ENCODE results near the gene APOBR.
"Not testable (repeated sequence)": the region's sequence is repeated elsewhere in the genome, so short reads cannot be mapped to it uniquely, and the experiment has no call there.

Gene APOBR, protein sequence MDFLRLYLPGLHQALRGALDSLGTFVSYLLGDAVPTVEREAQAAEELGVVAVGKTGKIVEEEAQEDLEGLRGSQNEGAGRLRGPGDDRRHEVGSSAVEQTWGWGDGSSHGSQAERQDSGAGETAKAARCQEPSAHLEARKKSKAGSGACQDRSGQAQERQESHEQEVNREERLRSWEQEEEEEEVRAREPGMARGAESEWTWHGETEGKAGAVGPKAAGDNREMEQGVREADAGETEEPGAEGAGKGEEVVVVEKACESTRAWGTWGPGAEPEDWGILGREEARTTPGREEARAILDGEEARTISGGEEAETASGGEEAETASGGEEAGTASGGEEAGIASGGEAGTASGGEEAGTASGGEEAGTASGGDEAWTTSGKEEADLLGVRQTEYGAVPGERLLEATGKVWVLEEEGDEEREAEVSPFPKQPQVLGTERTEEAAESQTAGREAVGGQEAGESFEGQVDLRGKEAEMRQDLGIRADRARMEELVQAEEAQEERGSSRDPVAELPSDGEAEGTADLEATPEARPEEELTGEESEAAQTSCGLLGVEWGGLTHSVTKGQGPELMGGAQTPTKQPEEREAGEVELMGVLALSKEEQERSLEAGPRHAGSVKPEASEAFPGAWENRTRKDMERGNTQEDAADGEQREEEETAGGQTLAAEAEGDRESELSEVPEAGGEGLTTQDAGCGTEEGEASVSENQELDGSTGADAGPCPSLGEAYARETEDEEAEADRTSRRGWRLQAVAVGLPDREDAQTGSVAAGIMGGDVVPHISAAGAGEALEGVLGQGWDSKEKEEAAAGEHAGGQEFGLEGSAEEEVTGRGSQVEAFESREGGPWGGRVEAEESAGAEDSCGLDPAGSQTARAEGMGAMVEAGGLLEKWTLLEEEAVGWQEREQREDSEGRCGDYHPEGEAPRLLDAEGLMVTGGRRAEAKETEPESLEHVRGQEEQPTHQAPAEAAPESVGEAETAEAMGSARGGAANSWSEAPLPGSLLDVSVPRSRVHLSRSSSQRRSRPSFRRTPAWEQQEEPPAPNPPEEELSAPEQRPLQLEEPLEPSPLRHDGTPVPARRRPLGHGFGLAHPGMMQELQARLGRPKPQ

GRCh38 chr16:28494121-28494851 is at the start of gene APOBR:
TSS of gene APOBR (plus strand) at chr16:28494643. CDS start at chr16:28494682, 39 bp downstream.
- no peak for DNase-seq (ENCODE audit: low spot score)

DNA sequence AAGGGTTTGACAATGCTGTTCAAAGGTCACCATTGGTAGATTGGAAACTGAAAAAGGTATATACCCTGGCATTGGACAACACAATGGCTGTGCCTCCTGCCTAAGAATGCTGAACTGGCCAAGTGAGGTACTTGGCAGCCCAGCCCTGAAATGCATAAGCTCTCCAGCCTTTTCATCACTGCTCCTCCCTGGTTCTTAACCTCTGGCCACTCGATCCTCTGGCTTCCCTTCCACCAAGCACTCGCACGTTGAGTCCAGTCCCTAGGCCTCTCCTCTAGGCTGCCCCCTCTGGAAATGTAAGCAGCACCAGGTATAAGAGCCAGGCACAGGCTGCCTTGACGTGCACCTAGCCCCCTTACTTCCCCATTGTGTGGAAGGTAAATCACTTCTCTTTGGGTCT is 48.1 kb upstream of the APOBR start:
- DNase-seq (ENCODE audit: low spot score), result not testable (repeated sequence)

DNA sequence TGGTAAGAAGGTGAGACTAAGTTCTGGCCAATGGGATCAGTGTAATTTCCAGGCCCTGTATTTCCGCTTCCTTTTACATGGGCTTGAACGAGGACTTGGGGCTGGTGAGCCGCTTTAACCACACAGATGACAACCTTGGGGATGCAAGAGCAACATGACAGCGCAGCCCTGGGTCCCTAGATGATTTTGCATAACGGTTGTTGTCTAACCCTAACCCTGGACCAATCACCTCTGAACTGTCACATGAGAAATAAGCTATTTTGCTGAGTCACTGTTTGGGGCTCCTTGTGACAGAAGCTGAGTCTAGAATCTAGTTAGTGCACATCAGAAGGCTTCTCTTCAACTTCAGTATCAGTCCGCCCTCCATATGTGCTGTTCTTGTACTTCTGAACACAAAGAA is 47.4 kb upstream of the APOBR start:
- not testable (repeated sequence) for DNase-seq (ENCODE audit: low spot score)

DNA sequence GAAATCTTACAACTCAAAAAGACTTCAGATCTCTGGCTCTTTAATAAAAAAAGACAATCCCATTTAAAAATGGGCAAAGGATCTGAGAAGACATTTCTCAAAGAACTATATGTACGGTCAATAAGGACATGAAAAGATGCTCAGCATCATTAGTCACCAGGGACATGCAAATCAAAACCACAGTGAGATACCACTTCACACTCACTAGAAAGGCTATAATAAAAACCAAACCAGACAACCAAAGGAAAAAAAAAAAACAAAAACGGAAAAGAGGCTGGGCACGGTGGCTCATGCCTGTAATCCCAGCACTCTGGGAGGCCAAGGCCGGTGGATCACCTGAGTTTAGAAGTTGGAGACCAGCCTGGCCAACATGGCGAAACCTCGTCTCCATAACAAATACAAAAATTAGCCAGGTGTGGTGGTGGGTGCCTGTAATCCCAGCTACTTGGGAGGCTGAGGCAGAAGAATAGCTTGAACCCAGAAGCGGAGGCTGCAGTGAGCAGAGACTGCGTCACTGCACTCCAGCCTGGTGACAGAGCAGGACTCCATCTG is 20.7 kb upstream of the APOBR start:
- no peak for DNase-seq (ENCODE audit: low spot score)

- DNase-seq (ENCODE audit: low spot score), result no peak
These were observed 19.2 kb upstream of the APOBR start for GRCh38 chr16:28475221-28475620.

- no peak for DNase-seq (ENCODE audit: low spot score)
These were observed 17.0 kb upstream of the APOBR start for GRCh38 chr16:28477311-28477920.

- no peak for DNase-seq (ENCODE audit: low spot score)
These were observed 15.8 kb upstream of the APOBR start for GRCh38 chr16:28478506-28479180.

- no peak for DNase-seq (ENCODE audit: low spot score)
These were observed 12.4 kb upstream of the APOBR start for GRCh38 chr16:28482026-28482425.

DNA sequence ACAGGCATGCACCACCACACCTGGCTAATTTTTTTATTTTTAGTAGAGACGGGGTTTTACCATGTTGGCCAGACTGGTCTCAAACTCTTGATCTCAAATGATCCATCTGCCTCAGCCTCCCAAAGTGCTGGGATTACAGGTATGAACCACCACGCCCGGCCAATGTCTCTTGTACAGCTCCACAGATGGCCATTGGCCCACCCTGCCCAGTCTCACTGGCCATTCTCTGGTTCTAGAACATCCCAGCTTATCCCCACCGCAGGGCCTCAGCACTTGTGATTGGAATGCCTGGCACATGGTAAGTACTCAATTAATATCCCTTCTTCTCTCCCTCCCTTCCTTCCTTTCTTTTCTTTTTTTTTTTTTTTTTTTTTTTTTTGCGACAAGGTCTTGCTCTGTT is 11.1 kb upstream of the APOBR start:
- DNase-seq (ENCODE audit: low spot score), result not testable (repeated sequence)

DNA sequence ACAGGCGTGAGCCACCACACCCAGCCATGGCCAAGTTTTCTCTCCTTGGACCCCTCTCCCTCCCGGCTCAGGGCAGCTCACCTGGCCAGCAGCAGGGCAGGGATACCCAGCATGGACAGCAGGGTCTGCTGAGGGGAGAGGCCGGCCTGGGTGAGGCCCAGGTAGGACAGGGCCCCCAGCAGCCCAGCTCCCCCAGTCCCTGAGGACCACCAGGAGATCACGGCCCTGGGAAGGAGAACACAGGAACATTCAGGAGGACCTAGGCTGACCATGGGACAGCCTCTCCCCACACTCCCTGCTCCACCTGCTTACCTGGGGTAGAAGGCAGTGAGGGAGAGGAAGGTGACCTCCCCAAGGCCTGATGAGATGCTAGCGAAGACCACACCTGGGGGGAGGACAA is 8.2 kb upstream of the APOBR start:
- no peak for DNase-seq (ENCODE audit: low spot score)

DNA sequence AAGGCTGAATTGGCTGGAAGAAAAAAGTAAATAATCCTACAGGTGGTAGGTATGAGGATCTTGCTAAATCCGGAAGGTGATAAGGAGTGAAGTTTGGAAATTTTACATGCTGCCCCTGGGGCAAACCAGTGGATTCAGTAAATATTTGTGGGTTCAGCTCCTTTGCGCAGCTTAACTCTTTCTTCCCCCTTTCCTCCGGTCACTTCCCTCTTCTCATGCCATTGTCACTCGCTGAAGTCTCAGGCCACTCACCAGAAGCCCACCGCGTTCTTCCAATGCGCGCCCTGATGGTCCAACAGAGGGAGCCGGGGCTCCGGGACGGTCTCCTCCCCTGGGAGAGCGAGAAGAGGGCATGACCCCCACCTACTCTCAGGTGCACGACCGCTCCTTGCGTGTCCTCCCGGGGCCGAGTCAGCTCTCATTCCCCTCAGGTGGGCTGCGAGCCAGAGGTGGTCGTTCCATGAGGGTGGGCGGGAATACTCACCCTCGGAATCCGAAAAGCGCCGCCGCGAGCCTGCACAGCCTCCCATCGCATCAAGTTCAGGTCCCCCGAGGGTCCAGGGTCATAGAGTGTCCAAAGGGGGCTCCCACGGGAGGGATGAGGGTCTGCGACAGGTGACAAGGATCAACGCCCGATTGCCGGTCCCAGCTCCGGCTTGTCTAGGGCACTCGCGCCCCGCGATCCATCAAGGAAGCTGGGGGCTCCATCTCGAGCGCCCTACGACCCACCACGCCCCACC is 3.0 kb upstream of the APOBR start:
- DNase-seq (ENCODE audit: low spot score), result peak; percentile 67

DNA sequence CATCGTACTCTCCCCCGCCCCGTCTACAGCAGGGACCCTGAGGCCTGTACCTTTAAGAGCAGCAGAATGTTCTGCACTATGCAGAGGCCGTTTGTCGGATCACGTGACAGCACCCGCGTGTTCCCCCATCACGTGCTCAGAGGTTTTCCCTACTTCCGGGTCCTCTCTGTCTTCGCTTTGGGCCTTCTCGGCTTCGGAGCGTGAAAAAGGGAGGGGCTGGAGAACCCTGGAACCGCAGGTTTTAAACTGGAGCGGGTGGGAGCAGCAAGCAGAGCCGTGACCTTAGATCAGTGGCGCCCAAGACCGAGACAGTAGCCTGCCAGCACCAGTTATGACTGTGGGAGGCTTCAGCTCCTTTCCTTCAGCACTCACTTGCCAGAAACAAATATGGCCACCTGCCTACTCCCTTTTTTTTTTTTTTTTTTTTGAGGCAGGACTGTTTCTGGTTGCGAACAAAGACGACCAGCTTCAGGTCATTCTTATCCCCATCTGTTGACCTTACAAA is 2.4 kb upstream of the APOBR start, which contains the start of gene CLN3:
Gene CLN3 (minus strand): TSS at position 105 of the 505 bp plus-strand sequence. CDS start 315 bp downstream, outside the sequence.
- peak; percentile 95 for DNase-seq (ENCODE audit: low spot score)

DNA sequence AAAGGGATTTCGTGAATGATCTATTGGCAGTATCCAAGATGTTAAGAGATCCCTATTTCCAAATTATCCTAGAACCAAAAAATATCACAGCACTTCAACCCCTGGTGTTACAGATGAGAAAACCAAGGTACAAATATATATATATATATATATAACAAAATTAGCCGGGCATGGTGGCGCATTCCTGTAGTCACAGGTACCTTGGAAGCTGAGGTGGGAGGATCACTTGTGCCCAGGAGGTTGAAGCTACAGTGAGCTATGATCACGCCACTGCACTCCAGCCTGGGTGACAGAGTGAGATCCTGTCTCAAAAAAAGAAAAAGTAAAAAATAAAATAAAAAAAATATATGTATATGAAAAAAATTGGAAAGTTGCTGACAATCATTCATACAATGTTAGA is 1.9 kb upstream of the APOBR start:
- DNase-seq (ENCODE audit: low spot score), result no peak

- no peak for DNase-seq (ENCODE audit: low spot score)
These were observed 803 bp downstream of the APOBR start for GRCh38 chr16:28495098-28495793.

DNA sequence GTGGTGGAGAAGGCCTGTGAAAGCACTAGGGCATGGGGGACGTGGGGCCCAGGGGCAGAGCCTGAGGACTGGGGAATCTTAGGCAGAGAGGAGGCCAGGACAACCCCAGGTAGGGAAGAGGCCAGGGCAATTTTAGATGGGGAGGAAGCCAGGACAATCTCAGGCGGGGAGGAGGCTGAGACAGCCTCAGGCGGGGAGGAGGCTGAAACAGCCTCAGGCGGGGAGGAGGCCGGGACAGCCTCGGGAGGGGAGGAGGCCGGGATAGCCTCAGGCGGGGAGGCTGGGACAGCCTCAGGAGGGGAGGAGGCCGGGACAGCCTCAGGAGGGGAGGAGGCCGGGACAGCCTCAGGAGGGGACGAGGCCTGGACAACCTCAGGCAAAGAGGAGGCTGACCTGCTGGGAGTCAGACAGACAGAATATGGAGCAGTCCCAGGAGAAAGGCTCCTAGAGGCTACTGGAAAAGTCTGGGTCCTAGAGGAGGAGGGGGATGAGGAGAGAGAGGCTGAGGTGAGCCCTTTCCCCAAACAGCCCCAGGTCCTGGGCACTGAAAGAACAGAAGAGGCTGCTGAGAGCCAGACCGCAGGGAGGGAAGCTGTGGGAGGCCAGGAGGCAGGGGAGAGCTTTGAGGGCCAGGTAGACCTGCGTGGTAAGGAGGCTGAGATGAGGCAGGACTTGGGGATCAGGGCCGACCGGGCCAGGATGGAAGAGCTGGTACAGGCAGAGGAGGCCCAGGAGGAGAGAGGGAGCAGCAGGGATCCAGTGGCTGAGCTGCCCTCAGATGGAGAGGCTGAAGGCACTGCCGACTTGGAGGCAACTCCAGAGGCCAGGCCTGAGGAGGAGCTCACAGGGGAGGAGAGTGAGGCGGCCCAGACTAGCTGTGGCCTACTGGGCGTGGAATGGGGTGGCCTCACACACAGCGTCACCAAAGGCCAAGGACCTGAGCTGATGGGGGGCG is 1.6 kb downstream of the APOBR start:
- no peak for DNase-seq (ENCODE audit: low spot score)

- DNase-seq (ENCODE audit: low spot score), result no peak
These were observed 2.4 kb downstream of the APOBR start for GRCh38 chr16:28496844-28497243.

GRCh38 chr16:28497386-28497785 is 2.9 kb downstream of the APOBR start:
- DNase-seq (ENCODE audit: low spot score), result no peak

Data from iPS-NIHi11 (cell line).